Stromal cell of bone marrow (primary cell): ENCODE data around the gene PTGDR.

Experiments
- DNase-seq: peaks from one replicate; pipeline ENCODE4 v3.0.0-alpha.2; 2012; ENCODE audit warnings: low read depth

PTGDR gene

DNA sequence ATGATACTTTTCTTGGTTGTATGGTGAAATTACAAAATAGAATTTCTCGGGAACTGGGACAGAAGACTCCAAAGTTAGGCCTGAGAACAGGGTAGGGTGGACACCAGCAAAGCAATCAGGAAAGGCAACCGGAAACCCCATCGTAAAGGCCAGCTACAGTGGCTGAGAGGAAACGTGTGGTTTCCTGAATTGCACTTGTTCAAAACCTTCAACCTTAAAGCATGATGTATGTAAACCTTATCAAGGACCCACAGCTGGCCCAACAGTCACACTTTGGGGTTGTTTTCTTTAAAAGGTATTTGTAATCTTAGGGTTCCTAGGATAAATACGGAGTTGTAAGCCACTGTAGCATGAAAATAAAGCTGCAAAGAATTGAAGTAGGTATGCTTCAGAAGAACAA, 2.2 kb upstream of the PTGDR start:
- DNase-seq: no peak

DNA sequence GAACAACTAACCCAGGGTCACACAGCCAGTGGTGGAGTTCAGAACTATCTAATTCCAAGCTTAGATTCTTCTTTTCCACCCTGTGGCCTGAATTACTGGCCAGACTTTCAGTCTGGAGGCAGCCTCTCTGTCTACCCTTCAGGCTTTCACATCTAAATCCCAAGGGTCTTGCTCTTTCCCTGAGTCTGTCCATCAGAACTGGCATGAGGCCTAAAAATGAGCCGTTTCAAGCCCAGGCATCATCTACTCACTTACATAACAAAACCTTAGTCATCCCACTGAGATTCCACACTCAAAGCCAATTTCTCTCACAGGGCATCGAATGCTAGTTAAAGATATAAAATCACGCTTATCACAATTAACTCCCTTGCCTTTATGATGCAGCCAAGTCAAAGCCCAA, 1.3 kb upstream of the PTGDR start:
- peak; percentile 98 for DNase-seq

DNA sequence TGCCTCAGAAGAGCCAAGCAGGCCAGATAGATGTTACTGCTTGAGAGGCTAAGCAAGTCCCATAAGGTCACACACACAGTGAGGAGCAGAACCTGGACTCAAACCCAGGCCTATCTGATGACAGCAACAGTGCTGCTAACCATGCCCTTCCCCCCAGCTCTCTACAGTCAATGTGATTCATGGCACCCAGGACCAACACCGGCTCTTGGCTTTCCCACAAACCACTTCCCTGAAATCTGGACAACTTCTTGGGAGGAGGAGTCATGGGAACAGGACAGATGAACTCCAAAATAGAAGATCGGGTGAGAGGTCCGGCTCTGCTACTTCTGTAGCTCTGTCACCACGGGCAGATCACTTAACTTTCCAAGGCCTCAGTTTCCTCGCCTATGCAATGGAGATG, 716 bp upstream of the PTGDR start:
- DNase-seq: peak; percentile 83

DNA sequence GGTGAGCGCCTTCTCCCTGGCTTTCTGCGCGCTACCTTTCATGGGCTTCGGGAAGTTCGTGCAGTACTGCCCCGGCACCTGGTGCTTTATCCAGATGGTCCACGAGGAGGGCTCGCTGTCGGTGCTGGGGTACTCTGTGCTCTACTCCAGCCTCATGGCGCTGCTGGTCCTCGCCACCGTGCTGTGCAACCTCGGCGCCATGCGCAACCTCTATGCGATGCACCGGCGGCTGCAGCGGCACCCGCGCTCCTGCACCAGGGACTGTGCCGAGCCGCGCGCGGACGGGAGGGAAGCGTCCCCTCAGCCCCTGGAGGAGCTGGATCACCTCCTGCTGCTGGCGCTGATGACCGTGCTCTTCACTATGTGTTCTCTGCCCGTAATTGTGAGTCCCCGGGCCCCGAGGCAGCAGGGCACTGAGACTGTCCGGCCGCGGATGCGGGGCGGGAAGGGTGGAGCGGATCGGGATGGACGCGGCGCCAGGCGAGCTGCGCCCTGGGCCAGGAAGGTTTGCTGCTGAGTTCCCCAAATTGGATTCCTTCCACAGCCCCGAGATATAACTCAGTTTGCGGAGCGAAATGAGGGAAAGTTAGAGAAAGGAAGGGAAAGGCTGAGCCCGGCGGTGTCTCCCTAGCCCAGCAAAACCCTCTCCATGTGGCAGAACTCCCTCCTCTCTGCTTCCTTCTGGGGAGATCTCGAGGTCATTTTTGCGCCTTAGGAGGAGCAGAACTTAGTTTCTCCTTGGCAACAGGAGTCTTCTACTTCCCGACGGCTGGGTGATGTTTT, 972 bp downstream of the PTGDR start:
- no peak for DNase-seq

DNA sequence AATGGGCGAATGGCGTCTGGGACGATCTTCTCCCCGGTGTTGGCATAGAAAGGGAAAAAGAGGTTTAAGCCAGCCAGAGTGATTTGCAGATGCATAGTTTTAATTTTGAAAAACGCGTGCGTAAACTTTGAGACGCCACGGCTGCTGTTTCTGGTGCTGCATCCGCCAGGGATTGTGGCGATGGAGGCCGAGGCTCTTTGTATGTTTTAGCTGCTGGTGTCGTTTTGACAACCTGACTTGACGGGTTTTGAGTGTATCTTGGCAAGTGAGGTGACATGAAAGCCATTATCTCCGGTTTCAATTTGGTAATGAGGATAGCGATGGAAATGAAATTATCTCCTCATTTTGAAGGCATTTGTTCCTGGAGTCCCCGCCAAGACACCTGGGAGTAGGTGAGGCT, 1.6 kb downstream of the PTGDR start:
- DNase-seq: no peak

DNA sequence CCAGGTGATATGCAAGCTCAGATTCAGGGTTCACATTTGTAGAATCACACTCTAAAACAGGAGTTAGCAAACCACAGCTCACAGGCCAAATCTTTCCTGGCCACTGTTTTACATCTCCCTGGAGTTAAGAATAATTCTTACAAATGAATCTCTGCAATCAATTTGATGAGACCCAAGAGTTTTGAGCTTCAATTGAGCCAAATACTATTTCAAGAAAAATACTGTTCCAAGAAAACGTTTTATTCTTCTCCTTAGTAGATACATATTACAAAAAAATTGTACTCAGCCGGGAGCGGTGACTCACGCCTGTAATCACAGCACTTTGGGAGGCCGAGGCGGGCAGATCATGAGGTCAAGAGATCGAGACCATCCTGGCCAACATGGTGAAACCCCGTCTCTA, 2.5 kb downstream of the PTGDR start:
- DNase-seq: no peak

DNA sequence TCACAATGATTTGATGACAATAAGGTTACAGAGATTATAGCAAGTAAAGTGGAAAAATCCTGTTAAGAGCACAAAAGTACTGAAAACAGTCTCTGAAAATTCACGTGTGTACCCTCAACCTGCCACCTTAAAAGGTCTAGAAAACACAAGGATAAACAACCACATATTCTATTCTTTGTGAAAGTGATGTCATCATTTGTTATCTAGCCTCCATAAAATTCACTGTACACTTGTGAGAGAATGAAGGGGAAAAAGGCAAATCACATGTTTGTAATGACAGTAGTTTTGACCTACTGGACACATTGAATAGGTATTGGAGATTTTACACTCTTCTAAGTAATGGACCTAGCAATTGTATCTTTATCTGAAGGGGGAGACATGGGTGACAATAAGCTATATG, 4.0 kb downstream of the PTGDR start:
- DNase-seq: no peak

DNA sequence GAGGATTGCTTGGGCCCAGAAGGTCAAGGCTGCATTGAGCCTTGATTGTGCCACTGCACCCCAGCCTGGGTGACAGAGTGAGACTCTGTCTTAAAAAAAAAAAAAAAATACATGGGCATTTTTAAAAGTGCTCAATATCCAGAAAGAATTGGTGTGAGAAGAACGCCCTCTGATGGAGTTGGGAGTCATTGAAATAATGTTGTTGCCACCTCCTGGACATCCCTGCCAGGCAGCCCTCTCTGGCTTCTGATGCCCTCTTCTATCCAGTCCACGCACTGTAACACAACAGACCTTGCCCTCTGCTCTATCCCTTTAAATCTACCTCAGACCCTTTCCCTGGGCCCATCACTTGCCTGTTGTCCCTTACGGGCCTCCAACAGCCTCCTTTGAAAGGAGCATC, 4.9 kb downstream of the PTGDR start:
- DNase-seq: no peak

DNA sequence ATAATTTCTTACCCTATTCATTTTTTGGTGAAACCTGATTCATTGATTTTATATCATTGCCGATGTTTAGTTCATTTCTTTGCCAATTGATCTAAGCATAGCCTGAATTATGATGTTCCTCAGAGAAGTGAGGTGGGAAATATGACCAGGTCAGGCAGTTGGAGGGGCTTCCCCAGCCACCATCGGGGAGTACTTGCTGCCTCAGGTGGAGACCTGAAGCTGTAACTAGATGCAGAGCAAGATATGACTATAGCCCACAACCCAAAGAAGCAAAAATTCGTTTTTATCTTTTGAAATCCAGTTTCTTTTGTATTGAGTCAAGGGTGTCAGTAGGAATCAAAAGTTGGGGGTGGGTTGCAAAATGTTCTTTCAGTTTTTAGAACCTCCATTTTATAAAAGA, 7.9 kb downstream of the PTGDR start:
- DNase-seq: no peak

DNA sequence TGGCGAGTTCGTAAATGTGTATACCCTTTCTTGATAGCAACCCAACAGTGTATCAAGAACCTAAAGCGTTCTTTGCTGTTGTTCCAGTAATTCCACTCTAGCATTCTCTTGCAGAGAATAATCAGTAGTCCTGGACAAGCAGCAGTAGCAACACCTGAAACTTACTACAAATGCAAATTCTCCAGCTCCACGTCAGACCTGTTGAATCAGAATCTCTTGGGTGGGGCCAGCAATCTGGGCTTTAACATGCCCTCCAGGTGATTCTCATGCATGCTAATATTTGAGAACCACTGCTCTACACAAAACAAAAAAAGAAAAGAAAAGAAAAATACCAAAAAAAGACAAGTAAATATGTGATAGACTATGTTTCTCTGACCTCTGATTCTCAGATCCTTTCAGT, 10.1 kb downstream of the PTGDR start:
- no peak for DNase-seq

DNA sequence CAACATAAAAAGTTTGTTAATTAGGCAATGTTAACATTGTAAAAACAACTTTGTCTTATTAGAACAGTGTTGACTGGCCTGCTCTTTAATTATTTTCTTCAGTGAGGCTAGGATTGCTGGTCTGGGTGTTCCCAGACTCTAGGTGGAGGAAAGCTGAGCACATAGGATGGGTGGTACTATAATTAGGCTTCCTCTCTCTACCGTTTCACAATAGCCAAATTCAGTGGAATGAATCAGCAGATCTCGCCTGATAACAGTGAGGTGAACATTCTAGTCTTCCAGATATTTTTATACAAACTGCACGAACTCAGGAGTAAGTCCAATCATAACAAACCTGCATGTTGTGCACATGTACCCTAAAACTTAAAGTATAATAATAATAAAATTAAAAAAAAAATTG, 11.9 kb downstream of the PTGDR start:
- DNase-seq: no peak

DNA sequence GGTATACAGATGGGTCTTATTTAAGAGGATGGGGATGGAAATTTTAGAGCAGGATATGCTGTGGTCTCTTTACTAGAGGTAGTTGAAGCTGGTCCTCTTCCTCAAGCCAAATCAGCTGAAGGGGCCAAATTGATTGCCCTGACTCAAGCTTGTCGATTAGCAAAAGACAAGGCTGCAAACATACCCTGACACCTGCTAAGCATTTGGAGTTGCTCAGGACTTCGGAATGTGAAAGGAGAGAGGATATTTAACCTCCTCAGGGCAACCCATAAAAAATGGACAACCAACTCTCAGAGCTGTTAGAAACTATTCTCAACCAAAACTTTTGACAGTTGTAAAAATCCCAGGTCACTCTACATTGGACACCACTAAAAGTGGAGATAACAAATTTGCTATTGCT, 15.6 kb downstream of the PTGDR start:
- no peak for DNase-seq

DNA sequence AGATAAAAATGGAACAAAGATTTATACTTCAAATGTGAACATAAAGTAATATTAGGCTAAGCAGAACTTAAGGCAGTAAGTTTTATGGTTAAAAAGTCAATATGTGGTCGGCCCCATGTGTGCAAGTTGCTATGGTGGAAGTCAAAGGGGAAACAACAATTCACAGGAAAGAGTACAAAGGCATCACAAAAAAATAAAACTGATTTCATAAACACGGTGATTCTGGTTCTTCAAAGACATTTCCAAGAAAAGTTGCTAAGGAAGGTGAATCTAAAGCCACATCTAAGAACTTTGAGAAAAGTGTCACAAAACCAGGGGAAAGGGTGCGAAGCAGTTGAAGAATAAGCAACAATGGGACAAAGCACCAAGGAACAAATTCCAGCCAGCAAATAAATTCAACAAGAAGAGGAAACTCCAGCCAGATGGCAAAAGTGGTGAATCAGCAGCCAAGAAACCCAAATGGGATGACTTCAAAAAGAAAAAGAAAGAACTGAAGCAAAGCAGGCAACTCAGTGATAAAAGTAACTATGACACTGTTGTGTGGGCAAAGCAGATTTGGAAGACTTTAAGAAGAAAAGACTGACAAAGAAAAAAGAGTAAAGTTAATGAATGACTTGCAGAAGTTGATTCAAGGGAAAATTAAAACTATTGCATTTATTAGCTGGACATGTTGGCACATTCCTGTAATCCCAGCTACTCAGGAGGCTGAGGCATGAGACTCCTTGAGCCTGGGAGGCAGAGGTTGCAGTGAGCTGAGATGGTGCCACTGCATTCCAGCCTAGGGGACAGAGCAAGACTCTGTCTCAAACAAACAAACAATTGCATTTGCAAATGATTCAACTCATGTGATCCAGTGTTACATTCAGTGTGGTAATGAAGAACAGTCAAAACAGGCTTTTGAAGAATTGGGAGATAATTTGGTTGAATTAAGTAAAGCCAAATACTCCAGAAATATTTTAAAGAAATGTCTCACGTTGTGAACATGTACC, 19.5 kb downstream of the PTGDR start:
- DNase-seq: no peak

DNA sequence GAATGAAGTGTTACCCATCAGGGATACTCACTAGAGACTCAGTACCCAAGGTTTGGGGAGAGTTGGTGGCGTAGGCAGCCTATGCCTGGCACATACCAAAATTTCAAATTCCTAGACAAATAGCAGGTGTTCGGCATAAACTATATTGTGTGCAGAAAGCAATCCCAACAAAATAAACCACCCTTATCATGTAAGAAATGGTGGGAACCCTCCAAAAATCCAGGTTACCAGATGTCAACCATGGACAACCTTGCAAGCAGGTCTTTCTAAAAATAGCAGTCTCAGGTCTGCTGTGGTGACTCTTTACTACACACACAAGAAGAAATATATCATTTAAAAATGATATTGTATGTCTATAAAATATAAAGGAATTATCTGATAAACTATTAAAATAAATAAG, 28.9 kb downstream of the PTGDR start:
- DNase-seq: no peak

DNA sequence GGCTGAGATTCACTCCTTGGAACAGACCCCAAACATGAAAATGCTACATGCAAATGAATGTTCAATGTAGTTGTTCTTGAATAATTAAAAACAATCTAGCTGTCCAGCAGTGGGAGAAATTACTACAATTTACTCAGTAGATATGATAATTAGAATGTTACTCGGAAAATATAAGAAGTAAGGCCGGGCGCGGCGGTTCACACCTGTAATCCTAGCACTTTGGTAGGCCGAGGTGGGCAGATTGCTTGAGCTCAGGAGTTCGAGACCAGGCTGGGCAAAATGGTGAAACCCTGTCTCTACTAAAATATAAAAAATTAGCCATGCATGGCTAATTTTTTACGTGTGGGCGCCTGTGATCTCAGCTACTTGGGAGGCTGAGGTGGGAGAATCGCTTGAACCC, 31.3 kb downstream of the PTGDR start:
- no peak for DNase-seq

DNA sequence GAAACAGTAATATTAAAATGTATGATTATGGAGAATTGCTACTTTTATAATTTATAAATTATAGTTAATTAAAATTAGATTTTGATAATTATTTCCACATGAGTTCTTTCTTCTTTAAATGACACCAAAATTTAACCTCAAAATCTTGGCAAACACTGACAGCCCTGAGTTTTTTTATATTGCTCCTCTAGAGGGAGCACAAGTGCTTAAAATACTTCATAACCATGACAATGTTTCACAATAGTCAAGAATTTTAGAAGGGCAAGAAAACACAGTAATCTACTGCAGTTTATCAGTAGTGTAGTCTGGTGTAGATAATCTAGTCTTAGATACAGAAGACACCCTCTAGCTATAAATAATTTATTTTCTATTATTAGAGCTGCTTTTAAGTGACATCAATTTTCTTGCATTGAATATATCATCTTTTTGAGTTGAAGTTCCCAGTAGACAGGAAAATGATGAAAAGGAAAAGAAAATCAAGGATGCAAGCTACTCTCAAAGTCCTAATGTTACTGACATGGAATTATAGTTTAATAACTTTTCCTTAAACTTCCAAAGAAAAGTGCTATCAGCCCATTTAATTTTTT, 32.3 kb downstream of the PTGDR start:
- DNase-seq: no peak

DNA sequence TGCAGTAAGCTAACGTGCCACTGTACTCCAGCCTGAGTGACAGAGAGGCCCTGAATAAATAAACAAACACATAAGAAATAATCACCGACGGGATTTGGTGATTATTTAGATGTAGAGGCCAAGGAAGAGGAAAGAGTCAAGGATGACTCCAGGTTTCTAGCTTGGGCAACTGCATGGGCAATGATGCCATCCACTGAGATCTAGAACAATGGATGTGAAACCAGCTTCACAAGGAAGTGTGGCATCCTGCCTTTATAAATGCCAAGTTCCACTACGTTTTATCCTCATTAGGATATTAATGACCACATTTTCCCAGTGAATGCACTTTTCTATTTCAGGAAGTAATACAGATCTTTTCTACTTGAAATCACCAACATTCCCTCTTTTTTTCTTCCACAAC, 35.7 kb downstream of the PTGDR start:
- DNase-seq: no peak

DNA sequence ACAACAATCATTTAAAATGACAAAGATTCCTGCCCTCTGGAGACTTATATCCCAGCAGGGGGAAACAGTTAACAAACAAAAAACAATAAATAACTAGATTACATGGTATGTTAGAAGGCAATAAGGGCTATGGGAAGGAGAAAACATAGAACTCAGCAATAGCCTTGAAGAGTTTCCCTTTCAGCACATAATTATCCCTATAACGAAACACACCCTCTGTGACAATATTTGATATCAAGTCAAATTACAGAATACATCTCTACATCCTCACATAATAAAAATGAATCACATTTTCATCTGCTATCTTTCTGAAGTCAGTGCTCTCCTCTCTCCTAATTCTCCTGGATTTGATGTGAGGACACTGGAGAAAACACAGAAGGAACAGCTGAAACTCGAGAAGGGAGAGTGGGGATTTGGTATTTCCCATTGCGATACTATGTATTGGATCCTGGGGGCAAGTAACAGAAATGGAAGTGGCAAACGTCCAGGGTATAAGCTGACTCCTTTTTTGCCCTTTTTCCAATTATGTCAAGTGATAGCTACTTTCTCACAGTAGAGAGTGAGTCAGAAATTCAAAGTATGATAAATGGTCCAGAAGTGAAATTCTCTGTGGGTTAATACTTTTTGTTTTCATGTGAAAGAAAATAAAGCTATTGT, 36.9 kb downstream of the PTGDR start:
- DNase-seq: no peak

DNA sequence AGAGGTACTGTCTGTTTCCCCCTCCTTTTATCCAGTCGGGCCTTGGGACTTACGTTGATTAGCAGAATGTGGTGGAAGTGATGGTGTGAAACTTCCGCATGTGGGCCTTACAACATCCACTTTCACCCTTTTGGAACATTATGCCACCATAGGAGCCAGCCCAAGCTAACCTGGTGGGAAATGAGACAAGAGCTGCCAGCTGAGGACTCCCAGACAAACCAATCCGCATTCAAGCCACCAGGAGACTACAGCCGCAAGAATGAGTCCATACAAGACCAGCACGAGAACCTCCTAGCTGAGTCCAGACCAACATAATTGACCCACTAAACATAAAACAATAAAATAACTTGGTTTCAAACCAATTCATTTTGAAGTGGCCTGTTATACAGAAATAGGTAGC, 37.5 kb downstream of the PTGDR start:
- no peak for DNase-seq

DNA sequence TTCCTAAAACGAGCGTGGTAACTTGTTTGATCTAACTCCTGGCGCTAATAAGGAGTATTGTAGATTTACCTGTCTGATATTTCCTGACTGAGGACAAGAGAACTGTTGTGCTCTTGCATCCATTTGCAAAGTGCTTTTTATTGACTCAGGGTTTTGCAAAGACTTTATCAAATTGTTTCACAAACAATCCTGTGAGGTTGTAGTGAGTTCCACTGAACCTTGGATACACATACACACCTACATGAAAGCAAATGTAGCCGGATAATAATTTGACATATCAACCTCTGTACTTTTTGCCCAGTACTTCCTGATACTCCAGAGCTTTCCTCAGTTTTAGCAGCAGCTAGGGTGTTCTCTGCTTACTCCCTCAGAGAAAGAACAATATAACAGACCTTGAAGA, 39.9 kb downstream of the PTGDR start:
- DNase-seq: no peak

DNA sequence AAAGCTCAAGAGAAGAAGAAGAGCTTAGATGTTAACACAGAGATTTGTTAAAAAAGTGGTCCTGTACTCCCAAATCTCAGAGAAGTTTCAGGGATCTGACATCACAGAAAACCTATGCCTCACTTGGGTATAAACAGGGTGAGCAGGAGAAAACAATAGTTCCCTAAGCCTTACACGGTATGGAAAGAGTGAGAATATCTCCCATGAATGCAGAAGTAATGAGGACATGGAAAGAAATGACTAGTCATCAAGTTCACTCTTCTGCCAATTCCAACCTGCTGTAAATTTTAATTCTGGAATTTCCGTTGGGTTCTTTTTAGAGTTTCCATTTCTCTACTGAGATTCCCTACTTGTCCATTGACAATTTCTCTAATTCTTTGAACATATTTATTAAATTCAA, 40.4 kb downstream of the PTGDR start:
- no peak for DNase-seq

DNA sequence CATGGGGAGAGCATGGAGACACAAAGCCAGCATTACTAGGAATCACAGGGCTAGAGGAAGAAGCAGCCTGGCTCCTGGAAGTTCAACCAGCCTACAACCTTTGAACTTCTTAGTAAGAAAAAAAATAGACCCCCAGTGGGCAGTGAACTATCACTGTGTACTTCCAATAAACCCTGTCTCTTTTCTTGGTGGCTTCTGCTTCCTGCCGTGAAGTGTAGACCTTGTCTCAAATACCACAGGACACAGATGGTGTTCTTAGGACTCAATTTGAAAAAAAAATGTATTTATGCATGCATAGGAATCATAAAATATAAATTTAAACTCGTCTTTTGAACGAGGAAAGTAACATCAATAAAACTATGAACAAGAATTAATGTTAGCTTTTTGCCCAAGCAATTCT, 43.0 kb downstream of the PTGDR start:
- no peak for DNase-seq
